NCI-H1694 treated with DMSO at 0.1 percent for 48 hours (cell line): ENCODE data around the gene RMDN2.
"Not testable (repeated sequence)": the region's sequence is repeated elsewhere in the genome, so short reads cannot be mapped to it uniquely, and the experiment has no call there.

Experiments used
- DNase-seq: peaks from one replicate; lab custom pipeline; 2025; lab: John Stamatoyannopoulos, UW

The RMDN2 gene

GRCh38 chr2:37992601-37993000 is 67.5 kb downstream of the RMDN2 start:
- no peak for DNase-seq

GRCh38 chr2:37993143-37993542 is 68.1 kb downstream of the RMDN2 start:
- DNase-seq: no peak

- no peak for DNase-seq
Observed at GRCh38 chr2:37997629-37998028, 72.5 kb downstream of the RMDN2 start.

GRCh38 chr2:38000485-38001222 is 75.6 kb downstream of the RMDN2 start:
- no peak for DNase-seq

GRCh38 chr2:38010187-38010586 is 85.1 kb downstream of the RMDN2 start:
- DNase-seq: not testable (repeated sequence)

- no peak for DNase-seq
Observed at GRCh38 chr2:38010995-38011394, 85.9 kb downstream of the RMDN2 start.

- no peak for DNase-seq
Observed at GRCh38 chr2:38013158-38013752, 88.2 kb downstream of the RMDN2 start.

- no peak for DNase-seq
Observed at GRCh38 chr2:38016219-38016618, 91.1 kb downstream of the RMDN2 start.

- no peak for DNase-seq
Observed at GRCh38 chr2:38017836-38018235, 92.7 kb downstream of the RMDN2 start.

GRCh38 chr2:38020359-38021069 is 95.4 kb downstream of the RMDN2 start:
- not testable (repeated sequence) for DNase-seq

GRCh38 chr2:38021589-38021988 is 96.5 kb downstream of the RMDN2 start:
- DNase-seq: no peak

- DNase-seq: no peak
Observed at GRCh38 chr2:38026846-38027245, 101.8 kb downstream of the RMDN2 start.

GRCh38 chr2:38028829-38029228 is 103.7 kb downstream of the RMDN2 start:
- DNase-seq: no peak

- DNase-seq: no peak
Observed at GRCh38 chr2:38029512-38029911, 104.4 kb downstream of the RMDN2 start.

GRCh38 chr2:38030635-38031355 is 105.7 kb downstream of the RMDN2 start:
- DNase-seq: no peak

- DNase-seq: no peak
Observed at GRCh38 chr2:38032946-38033345, 107.9 kb downstream of the RMDN2 start.

GRCh38 chr2:38033646-38034045 is 108.6 kb downstream of the RMDN2 start:
- DNase-seq: no peak

GRCh38 chr2:38035968-38036367 is 110.9 kb downstream of the RMDN2 start:
- DNase-seq: no peak

GRCh38 chr2:38037325-38037724 is 112.2 kb downstream of the RMDN2 start:
- no peak for DNase-seq

GRCh38 chr2:38037757-38038621 is 112.9 kb downstream of the RMDN2 start:
- DNase-seq: no peak

- DNase-seq: no peak
Observed at GRCh38 chr2:38038682-38039081, 113.6 kb downstream of the RMDN2 start.
